ENCODE measurements around the gene TRIM43. TPM values are rescaled to one million over a fixed set of nuclear protein-coding genes. Genes with fewer than 3 reads are reported as not detected.
"Not testable (repeated sequence)": the region's sequence is repeated elsewhere in the genome, so short reads cannot be mapped to it uniquely, and the experiment has no call there.

The TRIM43 gene
- total and polyA plus RNA-seq, 11 donors, result not detected

DNA sequence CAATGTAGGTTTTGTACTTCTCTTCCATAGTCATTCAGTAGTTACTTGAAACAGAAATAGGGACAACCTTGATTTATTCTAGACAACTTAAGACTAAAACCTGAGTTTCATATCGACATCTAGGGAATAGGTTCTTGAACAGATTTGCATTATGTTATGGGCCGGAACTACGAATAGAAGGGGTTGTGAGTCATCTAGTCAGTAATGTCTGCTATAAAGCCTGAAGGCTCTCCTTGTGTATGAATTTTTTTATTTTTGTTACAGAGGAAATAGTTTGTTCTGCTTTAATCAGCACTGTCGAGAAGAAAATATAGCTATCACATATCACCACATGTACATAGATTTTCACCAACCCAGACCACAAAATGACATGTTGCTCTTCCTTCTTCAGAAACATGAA, 17.3 kb upstream of the TRIM43 start:
- peaks cover 0 to 24% (median 5%) of the 10 kb centered on the region in 9 donors for H3K27me3 ChIP-seq
- H3K27ac ChIP-seq, result no peak overlapping the region
- ATAC-seq (no peak), DNase-seq (no peak)
- TF ChIP-seq CTCF (IDR thresholded peaks at IDR 0.05), result no peak
- no peak for TF ChIP-seq POLR2A (IDR thresholded peaks at IDR 0.05)
- no peaks in the 10 kb centered on the region for H3K36me3 ChIP-seq
- no peak overlapping the region for H3K4me3 ChIP-seq
- intact Hi-C loops (cut with DNase I), result no loop called here
- 79 to 86% (median 82%) methylated on average over 4 of the region's 4 CpGs for WGBS, 4 donors
- no peaks in the 10 kb centered on the region for H3K4me1 ChIP-seq
- H3K9me3 ChIP-seq, result no peaks in the 10 kb centered on the region

DNA sequence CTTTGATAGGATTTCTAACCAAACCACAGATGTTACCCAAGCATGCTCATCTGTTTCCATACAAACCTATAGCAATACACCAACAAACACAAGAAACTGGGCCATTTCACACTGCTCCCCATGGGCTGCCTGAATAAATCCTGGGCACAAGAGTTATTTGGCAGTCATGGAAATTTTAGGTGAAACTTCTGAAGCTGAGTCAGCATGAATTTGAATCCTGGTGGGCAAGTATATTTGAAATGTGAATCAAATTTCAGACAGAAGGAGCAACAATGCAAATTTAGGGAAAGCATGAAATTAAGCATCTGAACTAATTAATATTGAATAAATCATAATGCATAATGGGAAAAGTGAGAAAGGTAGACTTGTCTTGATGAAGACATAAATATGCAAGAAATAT, 15.9 kb upstream of the TRIM43 start:
- TF ChIP-seq CTCF (IDR thresholded peaks at IDR 0.05) (no peak), POLR2A (IDR thresholded peaks at IDR 0.05) (no peak)
- Histone ChIP-seq H3K27ac (no peak overlapping the region), H3K4me1 (no peaks in the 10 kb centered on the region), H3K9me3 (no peaks in the 10 kb centered on the region), H3K4me3 (no peak overlapping the region), H3K27me3 (peaks cover 0 to 14% (median 0%) of the 10 kb centered on the region in 9 donors), H3K36me3 (no peaks in the 10 kb centered on the region)
- no peak for ATAC-seq
- DNase-seq, result no peak
- intact Hi-C loops (cut with DNase I), result no loop called here

DNA sequence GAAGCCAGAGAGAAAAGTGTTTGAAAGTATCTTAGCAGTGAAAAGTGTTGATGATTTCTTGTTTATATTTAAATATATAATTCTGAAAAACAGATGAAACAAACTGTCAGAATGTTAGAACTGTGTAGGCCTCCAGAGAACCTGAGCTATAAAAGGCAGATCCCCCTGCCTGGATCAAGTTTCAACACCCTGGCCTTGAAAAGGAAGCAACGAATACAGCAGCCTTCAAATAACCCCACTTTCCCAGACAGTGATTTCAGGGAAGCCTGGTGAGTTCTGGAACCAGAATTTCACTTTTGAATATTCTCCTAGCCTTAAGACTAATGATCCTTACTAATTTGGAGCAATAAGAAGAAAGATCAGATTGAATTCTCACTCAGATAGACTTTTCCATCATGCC, 13.3 kb upstream of the TRIM43 start:
- peaks cover 0 to 3% (median 0%) of the 10 kb centered on the region in 12 donors for H3K9me3 ChIP-seq
- H3K4me3 ChIP-seq, result no peak overlapping the region
- 4 to 27% (median 19%) methylated on average over 1 of the region's 1 CpG for WGBS, 4 donors
- no peak overlapping the region for H3K27ac ChIP-seq
- H3K27me3 ChIP-seq, result no peaks in the 10 kb centered on the region
- ATAC-seq (no peak), DNase-seq (no peak)
- no peak for TF ChIP-seq POLR2A (IDR thresholded peaks at IDR 0.05)
- H3K36me3 ChIP-seq, result no peaks in the 10 kb centered on the region
- H3K4me1 ChIP-seq, result no peaks in the 10 kb centered on the region
- intact Hi-C loops (cut with DNase I), result no loop called here

- DNase-seq; intact Hi-C loops (cut with DNase I); H3K27me3 ChIP-seq; H3K9me3 ChIP-seq; H3K4me1 ChIP-seq; ATAC-seq; H3K4me3 ChIP-seq; H3K27ac ChIP-seq; H3K36me3 ChIP-seq: not testable (repeated sequence)
- WGBS, 4 donors, result 85 to 87% (median 87%) methylated on average over 4 of the region's 4 CpGs
Measured at GRCh38 chr2:95583545-95583944, 8.3 kb upstream of the TRIM43 start.

DNA sequence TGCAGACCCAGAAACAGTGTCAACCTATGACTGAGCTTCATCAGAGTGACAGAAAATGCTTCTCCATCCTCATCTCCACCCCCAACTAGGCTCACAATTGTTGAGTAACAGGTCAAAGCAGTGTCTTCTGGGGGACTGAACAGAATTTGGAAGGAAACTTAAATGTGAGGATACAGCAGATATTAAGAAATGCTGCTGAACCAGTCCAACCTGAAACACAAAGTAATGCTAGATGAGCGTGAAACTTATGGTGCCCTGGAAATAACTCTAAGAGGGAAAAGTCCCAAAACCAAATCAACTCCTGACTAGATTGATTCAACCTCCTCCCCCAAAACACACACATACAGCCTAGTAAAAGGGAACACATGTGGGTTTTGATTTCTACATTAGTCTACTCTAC, 7.5 kb upstream of the TRIM43 start:
- DNase-seq; H3K36me3 ChIP-seq; H3K4me3 ChIP-seq; H3K9me3 ChIP-seq; H3K27ac ChIP-seq; H3K4me1 ChIP-seq; H3K27me3 ChIP-seq; ATAC-seq; intact Hi-C loops (cut with DNase I): not testable (repeated sequence)
- WGBS, 4 donors, result 81 to 92% (median 88%) methylated on average over 1 of the region's 1 CpG

GRCh38 chr2:95589777-95590536, 1.8 kb upstream of the TRIM43 start:
- H3K9me3 ChIP-seq; H3K4me1 ChIP-seq; H3K36me3 ChIP-seq; H3K27ac ChIP-seq; ATAC-seq; DNase-seq; intact Hi-C loops (cut with DNase I); H3K27me3 ChIP-seq; H3K4me3 ChIP-seq: not testable (repeated sequence)
- 88 to 93% (median 90%) methylated on average over 4 of the region's 4 CpGs for WGBS, 4 donors

DNA sequence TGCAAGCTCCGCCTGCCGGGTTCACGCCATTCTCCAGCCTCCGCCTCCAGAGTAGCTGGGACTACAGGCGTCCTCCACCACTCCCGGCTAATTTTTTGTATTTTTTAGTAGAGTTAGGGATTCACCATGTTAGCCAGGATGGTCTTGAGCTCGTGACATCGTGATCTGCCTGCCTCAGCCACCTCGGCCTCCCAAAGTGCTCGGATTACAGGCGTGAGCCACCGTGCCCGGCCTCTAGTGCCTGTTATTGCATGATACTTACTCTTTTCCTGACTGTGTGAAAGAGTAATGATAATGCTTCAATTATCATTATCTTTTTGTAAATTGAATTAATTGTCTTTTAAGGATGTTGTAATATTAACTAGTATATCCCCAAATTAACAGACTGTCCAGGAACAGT, 1.2 kb downstream of the TRIM43 start:
- H3K27me3 ChIP-seq; H3K4me3 ChIP-seq; H3K36me3 ChIP-seq; H3K4me1 ChIP-seq; ATAC-seq; H3K9me3 ChIP-seq; H3K27ac ChIP-seq; intact Hi-C loops (cut with DNase I); DNase-seq: not testable (repeated sequence)
- 85 to 89% (median 88%) methylated on average over 13 of the region's 13 CpGs for WGBS, 4 donors

- H3K4me1 ChIP-seq; intact Hi-C loops (cut with DNase I); H3K4me3 ChIP-seq; ATAC-seq; DNase-seq; H3K27me3 ChIP-seq; H3K9me3 ChIP-seq; H3K36me3 ChIP-seq; H3K27ac ChIP-seq: not testable (repeated sequence)
- 36 to 58% (median 41%) methylated on average over 2 of the region's 2 CpGs for WGBS, 4 donors
Measured at GRCh38 chr2:95595012-95595411, 3.2 kb downstream of the TRIM43 start.

GRCh38 chr2:95601301-95601700, 9.5 kb downstream of the TRIM43 start:
- not testable (repeated sequence) for ATAC-seq

More at GRCh38 chr2:95601301-95601700, 9.5 kb downstream of the TRIM43 start:
- H3K9me3 ChIP-seq; H3K4me3 ChIP-seq; H3K27ac ChIP-seq; intact Hi-C loops (cut with DNase I); H3K4me1 ChIP-seq; H3K36me3 ChIP-seq; DNase-seq; H3K27me3 ChIP-seq: not testable (repeated sequence)
- WGBS, 4 donors, result no CpG with 5 or more reads among the region's 4 CpGs
